RWPE1 (cell line): Measurements from ENCODE around the gene KCNB1.

ENCODE experiments used
- CTCF ChIA-PET: fragments of 350-600 bp; sonication (Branson Sonifier 250); formaldehyde crosslinking; extraction: SDS; loops from one replicate; lab custom pipeline; 2021; lab: Yijun Ruan, JAX
- POLR2A ChIA-PET: fragments of 400-600 bp; formaldehyde crosslinking; extraction: SDS; loops from one replicate; lab custom pipeline; 2020; ENCODE audit warnings: antibody characterized with exemption; ENCODE audit not compliant: low non-redundant PET; lab: Yijun Ruan, JAX
- DNase-seq: peaks from one replicate; pipeline ENCODE4 v3.0.0; 2012; ENCODE audit warnings: low spot score
- H3K27ac ChIP-seq: fragments of 450-650 bp; 2 replicates; pipeline ENCODE4 v1.5.1; 2017
- TF ChIP-seq, protein P1 (sequence below): fragments of 450-650 bp; conservative IDR thresholded peaks from 2 replicates; pipeline ENCODE4 v1.5.1; 2017; ENCODE audit warnings: low read depth, mild to moderate bottlenecking

KCNB1 gene

DNA sequence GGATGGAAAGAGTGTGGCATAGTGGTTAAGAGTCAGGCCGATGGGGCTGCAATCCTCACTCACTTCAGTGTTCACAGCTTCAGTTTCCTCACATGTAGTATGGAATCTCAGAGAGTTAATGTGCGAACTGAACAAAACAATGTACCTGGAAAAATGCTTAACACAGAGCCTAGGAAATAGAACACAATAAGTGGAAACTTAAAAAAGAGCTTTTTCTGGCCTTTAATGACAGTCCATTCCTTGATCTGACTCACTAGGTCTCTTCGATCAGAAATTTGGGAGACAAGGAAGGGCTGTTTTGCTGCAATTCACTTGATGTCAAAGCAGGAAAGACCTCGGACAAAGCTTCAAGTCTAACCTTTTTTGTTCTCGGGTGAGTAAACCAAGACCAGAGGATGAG, 56.1 kb downstream of the KCNB1 start:
- DNase-seq: no peak
- CTCF ChIA-PET: interaction anchor here (0.5 to 0.9 kb wide), 2 partner anchors 92 to 108 kb away, joined by 3 read pairs; no protein-coding TSS in a partner anchor
- POLR2A ChIA-PET: interaction anchor here (0.6 kb wide), 1 partner anchor 81 kb away, joined by 5 read pairs; no protein-coding TSS in a partner anchor
- no peak overlapping the region for H3K27ac ChIP-seq
- TF ChIP-seq, protein P1, sequence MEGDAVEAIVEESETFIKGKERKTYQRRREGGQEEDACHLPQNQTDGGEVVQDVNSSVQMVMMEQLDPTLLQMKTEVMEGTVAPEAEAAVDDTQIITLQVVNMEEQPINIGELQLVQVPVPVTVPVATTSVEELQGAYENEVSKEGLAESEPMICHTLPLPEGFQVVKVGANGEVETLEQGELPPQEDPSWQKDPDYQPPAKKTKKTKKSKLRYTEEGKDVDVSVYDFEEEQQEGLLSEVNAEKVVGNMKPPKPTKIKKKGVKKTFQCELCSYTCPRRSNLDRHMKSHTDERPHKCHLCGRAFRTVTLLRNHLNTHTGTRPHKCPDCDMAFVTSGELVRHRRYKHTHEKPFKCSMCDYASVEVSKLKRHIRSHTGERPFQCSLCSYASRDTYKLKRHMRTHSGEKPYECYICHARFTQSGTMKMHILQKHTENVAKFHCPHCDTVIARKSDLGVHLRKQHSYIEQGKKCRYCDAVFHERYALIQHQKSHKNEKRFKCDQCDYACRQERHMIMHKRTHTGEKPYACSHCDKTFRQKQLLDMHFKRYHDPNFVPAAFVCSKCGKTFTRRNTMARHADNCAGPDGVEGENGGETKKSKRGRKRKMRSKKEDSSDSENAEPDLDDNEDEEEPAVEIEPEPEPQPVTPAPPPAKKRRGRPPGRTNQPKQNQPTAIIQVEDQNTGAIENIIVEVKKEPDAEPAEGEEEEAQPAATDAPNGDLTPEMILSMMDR: no peak

DNA sequence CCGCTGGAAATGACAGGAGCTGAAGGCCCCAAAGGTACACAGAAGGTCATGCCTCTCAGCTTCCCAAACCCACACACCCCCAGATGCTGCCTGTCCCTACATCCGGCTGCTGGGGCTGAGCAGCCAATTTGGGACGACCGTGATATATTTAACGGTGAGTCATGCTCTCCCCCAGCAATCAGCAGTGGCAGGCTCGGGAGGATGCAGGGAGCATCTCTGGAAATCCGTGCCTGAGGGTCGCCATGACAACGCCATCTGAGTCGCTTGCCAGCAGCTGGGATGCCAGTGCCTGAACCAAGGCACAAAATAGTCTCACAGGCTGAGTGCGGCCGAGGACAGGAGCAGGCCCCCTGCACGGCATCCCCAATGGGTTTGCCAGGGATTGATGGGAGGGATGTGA, 57.9 kb downstream of the KCNB1 start:
- CTCF ChIA-PET: interaction anchor here (0.6 to 1.4 kb wide), 2 partner anchors 60 to 117 kb away, joined by 4 read pairs; no protein-coding TSS in a partner anchor
- no peak for DNase-seq
- POLR2A ChIA-PET: no interaction called here
- H3K27ac ChIP-seq: no peak overlapping the region
- TF ChIP-seq, protein P1: no peak

DNA sequence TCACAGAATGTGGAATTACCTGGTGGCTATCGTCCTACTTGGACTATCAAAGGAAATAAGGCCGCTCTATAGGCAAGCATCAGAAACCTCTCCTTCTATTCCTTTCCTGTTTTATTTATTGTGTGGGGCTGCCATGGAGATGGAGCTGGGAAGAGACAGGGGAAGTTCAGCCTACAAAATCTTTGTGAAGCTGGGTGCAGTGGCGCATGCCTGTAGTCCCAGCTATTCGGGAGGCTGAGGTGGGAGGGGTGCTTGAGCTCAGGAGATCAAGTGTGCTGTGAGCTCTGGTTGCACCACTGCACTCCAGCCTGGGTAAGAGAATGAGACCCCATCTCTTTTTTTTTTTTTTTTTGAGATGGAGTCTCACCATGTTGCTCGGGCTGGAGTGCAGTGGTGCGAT, 60.3 kb downstream of the KCNB1 start:
- TF ChIP-seq, protein P1: no peak
- no peak for DNase-seq
- ChIA-PET POLR2A (no interaction called here), CTCF (no interaction called here)
- H3K27ac ChIP-seq: no peak overlapping the region

DNA sequence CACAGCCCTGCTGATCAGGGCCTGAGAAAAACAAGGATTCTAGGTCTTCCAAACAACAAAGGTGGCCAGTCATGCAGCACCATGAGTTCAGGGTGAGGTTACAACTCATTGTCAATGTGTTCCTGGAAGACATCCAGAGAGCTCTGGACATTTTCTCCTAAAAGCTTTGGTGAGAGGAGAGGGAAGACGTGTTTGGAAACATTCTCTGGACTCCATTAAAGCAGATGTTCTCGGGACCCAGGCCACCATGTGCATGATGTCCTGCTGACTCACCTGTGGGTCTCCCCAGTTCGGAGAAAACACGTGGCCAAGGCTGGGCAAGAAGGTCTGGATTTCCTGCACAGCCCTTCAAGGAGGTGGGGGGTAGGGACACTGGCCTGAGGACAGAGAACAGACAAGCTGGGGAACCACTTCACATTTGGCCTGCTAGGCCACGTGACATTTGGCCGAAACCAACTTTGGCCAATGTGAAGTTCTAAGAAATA, 61.6 kb downstream of the KCNB1 start:
- ChIA-PET POLR2A (no interaction called here), CTCF (interaction anchor here (0.5 to 0.6 kb wide), 2 partner anchors 43 to 359 kb away, joined by 3 read pairs; no protein-coding TSS in a partner anchor)
- no peak for DNase-seq
- H3K27ac ChIP-seq: no peak overlapping the region
- TF ChIP-seq, protein P1: no peak

DNA sequence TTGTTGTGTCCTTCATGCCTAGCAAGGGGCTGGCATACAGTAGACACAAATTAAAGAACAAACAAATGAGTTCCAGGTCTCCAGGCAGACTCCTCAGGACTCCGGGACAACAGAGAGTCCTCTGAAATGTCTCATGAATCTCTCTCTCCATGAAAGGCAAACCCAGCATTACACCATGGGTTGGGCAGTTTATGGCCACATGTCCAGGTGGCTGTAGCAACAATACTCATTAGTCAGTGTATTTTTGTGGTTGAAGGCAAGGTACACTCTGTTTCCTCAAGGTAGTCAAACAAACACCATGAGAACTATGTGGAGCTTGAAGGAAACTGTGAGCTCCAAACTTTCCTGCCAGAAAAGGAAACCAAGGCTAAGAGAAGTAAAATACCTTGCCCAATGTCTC, 62.2 kb downstream of the KCNB1 start:
- ChIA-PET CTCF (interaction anchor here (0.5 kb wide), 1 partner anchor 43 kb away, joined by 3 read pairs; no protein-coding TSS in a partner anchor), POLR2A (no interaction called here)
- TF ChIP-seq, protein P1: no peak
- H3K27ac ChIP-seq: no peak overlapping the region
- no peak for DNase-seq

DNA sequence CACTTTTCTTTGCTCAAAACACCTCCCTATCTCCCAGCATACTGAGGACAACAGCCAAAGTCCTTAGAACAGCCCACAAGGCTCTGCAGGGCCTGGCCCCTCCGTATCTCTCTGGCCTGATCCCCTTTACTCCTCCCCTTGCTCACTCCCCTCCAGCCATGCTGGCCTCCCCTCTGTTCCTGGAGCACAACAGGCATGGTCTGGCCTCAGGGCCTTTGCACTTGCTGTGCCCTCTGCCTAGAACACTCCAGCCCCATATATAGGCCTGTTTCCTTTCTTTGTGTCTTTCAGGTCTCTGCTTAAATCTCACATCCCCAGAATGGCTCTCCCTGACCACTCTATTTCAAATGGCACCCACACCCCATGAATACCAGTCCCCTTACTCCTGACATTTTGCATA, 62.7 kb downstream of the KCNB1 start:
- DNase-seq: no peak
- TF ChIP-seq, protein P1: no peak
- POLR2A ChIA-PET: no interaction called here
- CTCF ChIA-PET: no interaction called here
- no peak overlapping the region for H3K27ac ChIP-seq
